HepG2 (cell line): Measurements from ENCODE around the gene MS4A6E. TPM values are rescaled to one million over a fixed set of nuclear protein-coding genes. Genes with fewer than 3 reads are reported as not detected.
A peak's percentile ranks its signal among the peaks of the same experiment; 100 is the strongest.

Experiments
- ATAC-seq: fragments of 200-7000 bp; cut with Tn5 transposase; 3 replicates; pipeline ENCODE4 v1.9.1; 2020; ENCODE audit warnings: mild to moderate bottlenecking, moderate library complexity
- BruUV-seq: library from RNA; stranded (reverse); fragments of 400-500 nt; replicated peaks from 2 replicates; lab custom pipeline; 2021; lab: Mats Ljungman, UMichigan
- CTCF ChIA-PET: fragments of 300-600 bp; formaldehyde crosslinking; extraction: SDS; loops from one replicate; lab custom pipeline; 2021; ENCODE audit warnings: low total read pairs, inconsistent platforms, low intra/inter-chr PET ratio; lab: Yijun Ruan, JAX
- POLR2A ChIA-PET: fragments of 350-600 bp; sonication (Branson Sonifier 250); formaldehyde crosslinking; loops from one replicate; lab custom pipeline; 2020; ENCODE audit warnings: antibody characterized with exemption, inconsistent platforms; lab: Yijun Ruan, JAX
- DNase-seq: peaks from one replicate; pipeline ENCODE4 v3.0.0-alpha.2; 2015; ENCODE audit warnings: low spot score
- FAIRE-seq: peaks from 3 replicates; lab custom pipeline; 2011; peaks lifted over from hg19 to GRCh38; lab: Jason Lieb, UNC
- H2AFZ ChIP-seq: one replicate; pipeline ENCODE4 v1.6.1; 2011; ENCODE audit warnings: low read length, inconsistent platforms
- H3K27ac ChIP-seq: fragments of 300-600 bp; 3 replicates; pipeline ENCODE4 v1.8.0; 2011; ENCODE audit warnings: mixed run types, mild to moderate bottlenecking, mixed read lengths, low read length, inconsistent platforms; ENCODE audit not compliant: insufficient read depth; ENCODE audit errors: extremely low read length
- H3K27me3 ChIP-seq, 2 experiments: fragments of 200-600 bp in 1 of 2; 2 replicates in 1 of 2; 3 replicates in 1 of 2; pipeline versions ENCODE4 v1.6.0 to v1.8.0; 2011; ENCODE audit warnings: low read length in 2 of 2, mild to moderate bottlenecking in 2 of 2, moderate library complexity in 2 of 2, inconsistent platforms in 1 of 2; ENCODE audit not compliant: insufficient read depth in 2 of 2, control insufficient read depth in 1 of 2
- H3K36me3 ChIP-seq, 2 experiments: fragments of 200-600 bp in 1 of 2; replicated peaks in 1 of 2; 2 replicates in 1 of 2; 3 replicates in 1 of 2; pipeline versions ENCODE4 v1.5.1 to v1.8.0; 2011; ENCODE audit warnings: low read length in 2 of 2, inconsistent platforms in 1 of 2; ENCODE audit not compliant: insufficient read depth in 2 of 2, control insufficient read depth in 1 of 2
- H3K4me1 ChIP-seq: 2 replicates; pipeline ENCODE4 v1.5.1; 2012; ENCODE audit warnings: low read length, inconsistent platforms; ENCODE audit not compliant: insufficient read depth
- H3K4me2 ChIP-seq: 2 replicates; pipeline ENCODE4 v1.6.0; 2011; ENCODE audit warnings: low read depth, low read length, inconsistent platforms
- H3K4me3 ChIP-seq, 3 experiments: fragments of 200-600 bp in 1 of 3; sonication (generic), shearing (Covaris generic) in 1 of 3; replicated peaks in 1 of 3; 2 replicates each; pipeline ENCODE4 v1.5.1; 2011 to 2016; ENCODE audit warnings: low read length in 3 of 3, inconsistent platforms in 2 of 3, low read depth in 2 of 3, mild to moderate bottlenecking in 2 of 3, control low read depth in 1 of 3, mixed read lengths in 1 of 3; ENCODE audit not compliant: insufficient read depth in 1 of 3
- H3K79me2 ChIP-seq: one replicate; pipeline ENCODE4 v1.6.1; 2011; ENCODE audit warnings: low read length, inconsistent platforms; ENCODE audit not compliant: insufficient read depth
- H3K9ac ChIP-seq: 2 replicates; pipeline ENCODE4 v1.6.0; 2011; ENCODE audit warnings: mild to moderate bottlenecking, low read depth, low read length, inconsistent platforms; ENCODE audit not compliant: insufficient read depth
- H3K9me3 ChIP-seq: 2 replicates; pipeline ENCODE4 v1.5.1; 2012; ENCODE audit warnings: mild to moderate bottlenecking, low read length
- H4K20me1 ChIP-seq: 2 replicates; pipeline ENCODE4 v1.6.0; 2011; ENCODE audit warnings: inconsistent platforms, mild to moderate bottlenecking, low read length, moderate library complexity; ENCODE audit not compliant: insufficient read depth
- DNMT3B ChIP-seq: conservative IDR thresholded peaks from 2 replicates; pipeline ENCODE4 v1.6.1; 2016; ENCODE audit warnings: missing biosample characterization, control low read depth
- ELF3 ChIP-seq: IDR thresholded peaks from 2 replicates; pipeline ENCODE4 v1.6.1; 2016; ENCODE audit warnings: missing genetic modification reagents, missing compliant biosample characterization
- FOXK1 ChIP-seq: sonication (generic); formaldehyde crosslinking; IDR thresholded peaks from 2 replicates; pipeline ENCODE4 v1.4.0; 2020; ENCODE audit warnings: low read depth, missing genetic modification reagents, borderline replicate concordance
- HHEX ChIP-seq: IDR thresholded peaks from 2 replicates; pipeline ENCODE4 v1.6.1; 2016; ENCODE audit warnings: control low read depth
- MAF1 ChIP-seq: sonication (generic); formaldehyde crosslinking; IDR thresholded peaks from 2 replicates; pipeline ENCODE4 v1.5.0; 2020; ENCODE audit warnings: missing genetic modification reagents, borderline replicate concordance
- MBNL3 ChIP-seq: fragments of 250-450 bp; sonication (Bioruptor Pico); conservative IDR thresholded peaks from 2 replicates; pipeline ENCODE4 v1.8.0; 2022; ENCODE audit warnings: mild to moderate bottlenecking, inconsistent platforms
- MEF2D ChIP-seq: sonication (generic); formaldehyde crosslinking; IDR thresholded peaks from 2 replicates; pipeline ENCODE4 v1.5.1; 2020; ENCODE audit warnings: mild to moderate bottlenecking, missing genetic modification reagents
- NFE2L1 ChIP-seq: sonication (generic); formaldehyde crosslinking; IDR thresholded peaks from 2 replicates; pipeline ENCODE4 v1.4.0; 2020; ENCODE audit warnings: missing genetic modification reagents, mild to moderate bottlenecking, borderline replicate concordance
- RELA ChIP-seq: sonication (generic); formaldehyde crosslinking; IDR thresholded peaks from 2 replicates; pipeline ENCODE4 v1.4.0; 2020; ENCODE audit warnings: missing genetic modification reagents
- SMC3 ChIP-seq: IDR thresholded peaks from 2 replicates; pipeline ENCODE4 v1.6.1; 2011; ENCODE audit warnings: low read length, improper control_type of control experiment
- SNRNP70 ChIP-seq: fragments of 200-400 bp; formaldehyde crosslinking; IDR thresholded peaks from 2 replicates; pipeline ENCODE4 v1.6.1; 2017; ENCODE audit warnings: mild to moderate bottlenecking, low read depth, low read length, moderate library complexity
- STAG1 ChIP-seq: sonication (generic); formaldehyde crosslinking; IDR thresholded peaks from 2 replicates; pipeline ENCODE4 v1.4.0; 2020; ENCODE audit warnings: missing genetic modification reagents
- TEAD3 ChIP-seq: optimal IDR thresholded peaks from 2 replicates; pipeline ENCODE3; 2016; ENCODE audit warnings: borderline replicate concordance
- TERF1 ChIP-seq: sonication (generic); formaldehyde crosslinking; IDR thresholded peaks from 2 replicates; pipeline ENCODE4 v1.8.0; 2022; ENCODE audit warnings: mild to moderate bottlenecking, missing genetic modification reagents, moderate library complexity
- THRA ChIP-seq: sonication (generic); formaldehyde crosslinking; IDR thresholded peaks from 2 replicates; pipeline ENCODE4 v1.4.0; 2020; ENCODE audit warnings: missing genetic modification reagents, borderline replicate concordance
- XRCC5 ChIP-seq: fragments of 200-400 bp; formaldehyde crosslinking; optimal IDR thresholded peaks from 2 replicates; pipeline ENCODE3; 2017; ENCODE audit warnings: mild to moderate bottlenecking, low read length
- ZNF451 ChIP-seq: sonication (generic); formaldehyde crosslinking; IDR thresholded peaks from 2 replicates; pipeline ENCODE4 v1.5.0; 2020; ENCODE audit warnings: mild to moderate bottlenecking, missing genetic modification reagents
- ZNF605 ChIP-seq: sonication (generic); formaldehyde crosslinking; IDR thresholded peaks from 2 replicates; pipeline ENCODE4 v1.8.0; 2022; ENCODE audit warnings: mild to moderate bottlenecking, missing genetic modification reagents
- WGBS: methylation state at CpG from one replicate; pipeline ENCODE4 v1.1.6; 2017; ENCODE audit warnings: low lambda C conversion rate; 5-methylcytosine and 5-hydroxymethylcytosine counted together
- in situ Hi-C: cut with HindIII; loops from 2 replicates; pipeline ENCODE4 v1.10.0; 2017; ENCODE audit warnings: low pct_unique_long_range_greater_than_20kb; ENCODE audit not compliant: extremely low pct_ligation_motif_present
- intact Hi-C: fragments of 100-400 bp; cut with micrococcal nuclease; formaldehyde crosslinking; loops from one replicate; pipeline ENCODE4 v1.10.0; 2022; ENCODE audit not compliant: unreplicated experiment
- polyA plus RNA-seq, 8 experiments: library from polyadenylated mRNA; depleted of rRNA in 3 of 8; stranded (reverse) in 7 of 8; unstranded in 1 of 8; fragments of >200 nt; fragmentation: Illumina TruSeq in 4 of 8; extraction: Trizol in 4 of 8; gene quantifications; 2 replicates each; pipeline versions ENCODE4 v1.2.1 to v1.2.3, GENCODE V29; 2011 to 2016; ENCODE audit warnings: low read depth in 4 of 8, missing spikeins in 1 of 8, mixed read lengths in 1 of 8; ENCODE audit not compliant: insufficient read depth in 1 of 8
- total RNA-seq, 5 experiments: library from RNA; depleted of rRNA; stranded (reverse); fragments of >200 nt; fragmentation: Illumina TruSeq; extraction: Trizol; gene quantifications; 2 replicates each; pipeline ENCODE4 v1.2.3, GENCODE V29; 2016; ENCODE audit warnings: low read depth in 1 of 5
- TF ChIP-seq, protein P1 (sequence below): sonication (generic); formaldehyde crosslinking; IDR thresholded peaks from 2 replicates; pipeline ENCODE4 v1.4.0; 2020; ENCODE audit warnings: missing genetic modification reagents; ENCODE audit errors: not compliant biosample characterization
- TF ChIP-seq, protein P2 (sequence below): IDR thresholded peaks from 2 replicates; pipeline ENCODE4 v1.6.1; 2016

The MS4A6E gene
- total and polyA plus RNA-seq, 2 of the 13 experiments (the other 11 are each of a cell fraction or from before 2014, with no cell fraction given), result not detected

DNA sequence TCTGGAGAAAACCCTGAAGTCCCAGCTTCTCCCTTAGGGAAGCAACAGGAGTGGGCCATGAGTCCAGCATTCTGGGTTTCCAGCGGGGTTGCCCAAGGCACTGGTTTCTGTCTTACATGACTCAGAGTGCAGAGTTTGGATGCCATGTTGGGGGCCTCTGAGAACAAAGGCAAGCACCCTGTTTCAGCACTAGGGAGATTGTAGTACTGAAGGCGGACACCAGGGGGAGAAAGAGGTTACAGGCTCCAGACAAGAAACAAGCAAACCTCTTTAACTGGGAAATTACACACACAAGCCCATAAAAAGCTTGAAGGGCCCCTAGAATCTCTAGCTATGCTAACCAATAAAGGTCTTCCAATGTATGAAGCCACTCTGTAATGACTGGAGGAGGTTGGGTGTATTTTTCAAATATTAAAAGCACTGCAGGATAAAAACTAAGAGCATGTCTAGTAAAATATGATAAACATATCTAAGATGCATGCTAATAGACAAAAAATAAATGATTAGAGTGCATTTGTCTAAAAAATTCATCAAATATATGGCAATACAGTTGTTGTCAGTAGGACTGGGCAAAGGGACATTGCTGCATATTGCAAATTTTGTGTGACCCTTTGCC, 7.1 kb downstream of the MS4A6E start (continued):
- TF ChIP-seq SMC3, result peak; percentile 31; the same call in 1 of the 2 replicates
- TF ChIP-seq XRCC5, result peak; percentile 40
- TF ChIP-seq MAF1, result no peak
- no peak for TF ChIP-seq HHEX
- TF ChIP-seq FOXK1 (CRISPR knock-in tag), result peak; percentile 31; the same call in 1 of the 2 replicates
- TF ChIP-seq STAG1 (CRISPR knock-in tag), result 0 out of 2 replicates have a peak, but pooled peaks have one; percentile 6
- no peak for TF ChIP-seq NFE2L1 (CRISPR knock-in tag)

DNA sequence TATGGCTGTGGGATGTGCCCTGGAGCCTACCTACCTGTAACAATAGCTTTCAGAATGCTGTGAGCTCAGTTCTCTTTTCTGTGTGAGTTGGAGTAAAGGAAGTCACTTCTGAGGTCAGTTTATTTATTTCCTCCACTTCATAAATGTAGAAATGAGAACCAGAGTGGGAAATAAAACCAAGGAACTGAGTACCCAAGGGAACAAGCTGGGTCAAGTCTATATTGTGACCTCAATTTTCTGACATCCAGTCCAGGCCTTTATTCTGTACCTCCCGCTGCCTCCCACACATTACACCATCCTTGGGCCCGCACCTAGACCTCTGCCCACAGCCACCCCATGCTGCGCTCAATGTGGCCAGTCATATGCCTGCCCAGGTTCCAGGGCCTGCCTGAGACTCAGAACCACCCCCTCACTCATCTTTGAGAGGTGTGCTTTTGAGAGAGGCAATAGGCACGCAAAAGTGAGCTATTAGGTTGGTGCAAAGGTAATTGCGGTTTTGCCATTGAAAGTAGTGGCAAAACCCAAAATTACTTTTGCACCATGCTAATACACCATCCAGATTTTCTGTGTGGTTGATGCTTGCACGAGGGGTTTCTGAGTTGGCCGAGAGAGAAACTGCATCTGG, 9.8 kb downstream of the MS4A6E start:
- 6% methylated on average over 6 of the region's 7 CpGs for WGBS
- Histone ChIP-seq H3K4me1 (no peaks in the 10 kb centered on the region), H3K27me3 (no peaks in the 10 kb centered on the region), H4K20me1 (no peaks in the 10 kb centered on the region), H3K27ac (no peak overlapping the region), H2AFZ (no peak overlapping the region), H3K4me2 (no peak overlapping the region), H3K9ac (no peak overlapping the region), H3K36me3 (no peaks in the 10 kb centered on the region), H3K4me3 (no peak overlapping the region), H3K79me2 (no peaks in the 10 kb centered on the region), H3K9me3 (no peaks in the 10 kb centered on the region)
- ChIA-PET CTCF (no interaction called here), POLR2A (no interaction called here)
- in situ Hi-C loops, result loop anchor here (25.0 kb wide), 1 partner anchor 150 kb away; the partner anchor contains the start of gene MS4A12
- TF ChIP-seq THRA (CRISPR knock-in tag) (no peak), MBNL3 (CRISPR knock-in tag) (no peak), ZNF451 (no peak), SNRNP70 (no peak), TERF1 (CRISPR knock-in tag) (no peak), RELA (CRISPR knock-in tag) (no peak), DNMT3B (CRISPR knock-in tag) (no peak), ZNF605 (CRISPR knock-in tag) (no peak), TEAD3 (CRISPR knock-in tag) (no peak), ELF3 (no peak), MEF2D (CRISPR knock-in tag) (no peak)
- TF ChIP-seq, protein P1, sequence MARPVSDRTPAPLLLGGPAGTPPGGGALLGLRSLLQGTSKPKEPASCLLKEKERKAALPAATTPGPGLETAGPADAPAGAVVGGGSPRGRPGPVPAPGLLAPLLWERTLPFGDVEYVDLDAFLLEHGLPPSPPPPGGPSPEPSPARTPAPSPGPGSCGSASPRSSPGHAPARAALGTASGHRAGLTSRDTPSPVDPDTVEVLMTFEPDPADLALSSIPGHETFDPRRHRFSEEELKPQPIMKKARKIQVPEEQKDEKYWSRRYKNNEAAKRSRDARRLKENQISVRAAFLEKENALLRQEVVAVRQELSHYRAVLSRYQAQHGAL (CRISPR knock-in tag), result no peak
- TF ChIP-seq, protein P2, sequence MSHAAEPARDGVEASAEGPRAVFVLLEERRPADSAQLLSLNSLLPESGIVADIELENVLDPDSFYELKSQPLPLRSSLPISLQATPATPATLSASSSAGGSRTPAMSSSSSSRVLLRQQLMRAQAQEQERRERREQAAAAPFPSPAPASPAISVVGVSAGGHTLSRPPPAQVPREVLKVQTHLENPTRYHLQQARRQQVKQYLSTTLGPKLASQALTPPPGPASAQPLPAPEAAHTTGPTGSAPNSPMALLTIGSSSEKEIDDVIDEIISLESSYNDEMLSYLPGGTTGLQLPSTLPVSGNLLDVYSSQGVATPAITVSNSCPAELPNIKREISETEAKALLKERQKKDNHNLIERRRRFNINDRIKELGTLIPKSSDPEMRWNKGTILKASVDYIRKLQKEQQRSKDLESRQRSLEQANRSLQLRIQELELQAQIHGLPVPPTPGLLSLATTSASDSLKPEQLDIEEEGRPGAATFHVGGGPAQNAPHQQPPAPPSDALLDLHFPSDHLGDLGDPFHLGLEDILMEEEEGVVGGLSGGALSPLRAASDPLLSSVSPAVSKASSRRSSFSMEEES (CRISPR knock-in tag), result no peak
- BruUV-seq, result no TSS peak
- no peak for ATAC-seq
- no peak for DNase-seq
- no peak for FAIRE-seq
- intact Hi-C loops, result no loop called here
